Neural cell (in vitro differentiated cells): ENCODE data around the gene HACE1. TPM values are rescaled to one million over a fixed set of nuclear protein-coding genes. Genes with fewer than 3 reads are reported as not detected.

Experiments used
- H2AFZ ChIP-seq: fragments of 200-600, 300-800 bp; sonication (generic), shearing (Covaris generic); 2 replicates; pipeline ENCODE4 v1.6.0; 2014; ENCODE audit warnings: low read depth, mild to moderate bottlenecking, antibody characterized with exemption, low read length, moderate library complexity
- H3F3A ChIP-seq: fragments of 200-600 bp; shearing (Covaris generic); 2 replicates; pipeline ENCODE4 v1.6.1; 2016; ENCODE audit warnings: mild to moderate bottlenecking, moderate library complexity, mixed read lengths, antibody characterized with exemption, low read length; ENCODE audit not compliant: insufficient read depth, poor library complexity, severe bottlenecking
- H3K27ac ChIP-seq: fragments of 200-600, 300-800 bp; sonication (generic), shearing (Covaris generic); 2 replicates; pipeline ENCODE4 v1.5.1; 2014; ENCODE audit warnings: mild to moderate bottlenecking, low read length, moderate library complexity
- H3K27me3 ChIP-seq: fragments of 300-800, 200-600 bp; sonication (generic), shearing (Covaris generic); 2 replicates; pipeline ENCODE4 v1.6.0; 2014; ENCODE audit warnings: mild to moderate bottlenecking, low read depth, low read length, moderate library complexity; ENCODE audit not compliant: insufficient read depth
- H3K36me3 ChIP-seq: fragments of 300-800, 200-600 bp; sonication (generic), shearing (Covaris generic); 2 replicates; pipeline ENCODE4 v1.5.1; 2014; ENCODE audit warnings: mild to moderate bottlenecking, antibody characterized with exemption, low read length, moderate library complexity; ENCODE audit not compliant: insufficient read depth
- H3K4me2 ChIP-seq: fragments of 300-800, 200-600 bp; sonication (generic), shearing (Covaris generic); 2 replicates; pipeline ENCODE4 v1.6.0; 2014; ENCODE audit warnings: mild to moderate bottlenecking, low read length
- H3K4me3 ChIP-seq: fragments of 300-800, 200-600 bp; sonication (generic), shearing (Covaris generic); 2 replicates; pipeline ENCODE4 v1.5.1; 2014; ENCODE audit warnings: mild to moderate bottlenecking, low read length, moderate library complexity
- H3K79me2 ChIP-seq: fragments of 200-600 bp; shearing (Covaris generic); replicated peaks from 2 replicates; pipeline ENCODE4 v1.6.0; 2014; ENCODE audit warnings: mild to moderate bottlenecking, low read length, moderate library complexity; ENCODE audit not compliant: insufficient read depth
- H3K9ac ChIP-seq: fragments of 300-800, 200-600 bp; sonication (generic), shearing (Covaris generic); 2 replicates; pipeline ENCODE4 v1.6.1; 2016; ENCODE audit warnings: mild to moderate bottlenecking, low read length, mixed read lengths
- H3K9me2 ChIP-seq: fragments of 200-600 bp; shearing (Covaris generic); 2 replicates; pipeline ENCODE4 v1.6.1; 2016; ENCODE audit warnings: mild to moderate bottlenecking, low read length, mixed read lengths; ENCODE audit not compliant: insufficient read depth
- H3K9me3 ChIP-seq: fragments of 200-600, 300-800 bp; sonication (generic), shearing (Covaris generic); 2 replicates; pipeline ENCODE4 v1.6.1; 2016; ENCODE audit warnings: mild to moderate bottlenecking, mixed run types, low read length, moderate library complexity, mixed read lengths
- H4K20me1 ChIP-seq: fragments of 200-600 bp; shearing (Covaris generic); 2 replicates; pipeline ENCODE4 v1.6.1; 2016; ENCODE audit warnings: mild to moderate bottlenecking, mixed run types; ENCODE audit not compliant: insufficient read depth
- CTCF ChIP-seq: fragments of 450-650 bp; IDR thresholded peaks from 2 replicates; pipeline ENCODE4 v1.5.1; 2014; ENCODE audit warnings: antibody characterized with exemption, mild to moderate bottlenecking, moderate library complexity; ENCODE audit not compliant: poor library complexity, severe bottlenecking
- EP300 ChIP-seq: fragments of 450-650 bp; conservative IDR thresholded peaks from 2 replicates; pipeline ENCODE4 v1.6.1; 2014; ENCODE audit warnings: antibody characterized with exemption, mild to moderate bottlenecking, moderate library complexity; ENCODE audit not compliant: poor library complexity, severe bottlenecking
- EZH2 ChIP-seq: fragments of 200-600, 300-800 bp; shearing (Covaris generic), sonication (generic); IDR thresholded peaks from 2 replicates; pipeline ENCODE4 v1.6.1; 2014; ENCODE audit warnings: antibody characterized with exemption, low read length, borderline replicate concordance, mild to moderate bottlenecking; ENCODE audit not compliant: insufficient read depth, poor library complexity, severe bottlenecking
- MXI1 ChIP-seq: fragments of 450-650 bp; conservative IDR thresholded peaks from 2 replicates; pipeline ENCODE4 v1.6.1; 2014; ENCODE audit warnings: antibody characterized with exemption, mild to moderate bottlenecking; ENCODE audit not compliant: poor library complexity, severe bottlenecking
- POLR2AphosphoS5 ChIP-seq: IDR thresholded peaks from 2 replicates; pipeline ENCODE4 v1.6.1; 2012
- RAD21 ChIP-seq: fragments of 450-650 bp; conservative IDR thresholded peaks from 2 replicates; pipeline ENCODE4 v1.6.1; 2014; ENCODE audit warnings: antibody characterized with exemption, mild to moderate bottlenecking, moderate library complexity
- REST ChIP-seq: IDR thresholded peaks from 2 replicates; pipeline ENCODE4 v1.6.1; 2012; ENCODE audit warnings: borderline replicate concordance
- SMC3 ChIP-seq: fragments of 450-650 bp; conservative IDR thresholded peaks from 2 replicates; pipeline ENCODE4 v1.6.1; 2014; ENCODE audit warnings: antibody characterized with exemption, mild to moderate bottlenecking, moderate library complexity; ENCODE audit not compliant: poor library complexity
- TAF1 ChIP-seq: IDR thresholded peaks from 2 replicates; pipeline ENCODE4 v1.6.1; 2012; ENCODE audit warnings: low read depth
- polyA plus RNA-seq: library from polyadenylated mRNA; depleted of rRNA; stranded (reverse); fragments of >200 nt; gene quantifications from 2 replicates; pipeline ENCODE4 v1.2.3, GENCODE V29; 2014

The HACE1 gene
- polyA plus RNA-seq, 1 donor from 2014 or later: 70.6 TPM

GRCh38 chr6:104771258-104771832, 88.4 kb downstream of the HACE1 start:
- Histone ChIP-seq H3K9ac (no peak overlapping the region), H3K4me3 (no peak overlapping the region), H2AFZ (no peak overlapping the region), H3K9me2 (no peaks in the 10 kb centered on the region), H3K9me3 (no peaks in the 10 kb centered on the region), H3K36me3 (no peaks in the 10 kb centered on the region), H3K79me2 (no peaks in the 10 kb centered on the region), H3K27me3 (no peaks in the 10 kb centered on the region), H3F3A (no peaks in the 10 kb centered on the region), H4K20me1 (no peaks in the 10 kb centered on the region), H3K4me2 (no peak overlapping the region), H3K27ac (no peak overlapping the region)
- peak; percentile 79 for TF ChIP-seq SMC3
- TF ChIP-seq EP300: no peak
- TF ChIP-seq TAF1: no peak
- TF ChIP-seq POLR2AphosphoS5: no peak
- TF ChIP-seq MXI1: no peak
- TF ChIP-seq REST: no peak
- TF ChIP-seq EZH2: no peak
- TF ChIP-seq CTCF: peak; percentile 81
- TF ChIP-seq RAD21: peak; percentile 88

- H3K27ac ChIP-seq: no peak overlapping the region
- H3K9me2 ChIP-seq: no peaks in the 10 kb centered on the region
- no peaks in the 10 kb centered on the region for H4K20me1 ChIP-seq
- no peak overlapping the region for H3K9ac ChIP-seq
- no peak for TF ChIP-seq SMC3
- no peak for TF ChIP-seq CTCF
- TF ChIP-seq RAD21: no peak
- no peak for TF ChIP-seq TAF1
- TF ChIP-seq EP300: no peak
- TF ChIP-seq POLR2AphosphoS5: no peak
- no peak for TF ChIP-seq REST
- TF ChIP-seq MXI1: no peak
- TF ChIP-seq EZH2: no peak
- no peak overlapping the region for H3K4me2 ChIP-seq
- no peaks in the 10 kb centered on the region for H3K79me2 ChIP-seq
- no peak overlapping the region for H3K4me3 ChIP-seq
- no peaks in the 10 kb centered on the region for H3F3A ChIP-seq
- H3K27me3 ChIP-seq: no peaks in the 10 kb centered on the region
- no peak overlapping the region for H2AFZ ChIP-seq
- H3K9me3 ChIP-seq: no peaks in the 10 kb centered on the region
- peaks cover 7% of the 10 kb centered on the region for H3K36me3 ChIP-seq
Measured at GRCh38 chr6:104768906-104769305, 90.8 kb downstream of the HACE1 start.
